ENCODE data around the gene DGCR2. TPM values are rescaled to one million over a fixed set of nuclear protein-coding genes. Genes with fewer than 3 reads are reported as not detected.

Gene DGCR2
- total and polyA plus RNA-seq, 2 of the 8 experiments (the other 6 are each of a cell fraction or from before 2014, with no cell fraction given), result 42.3 to 62.2 TPM

DNA sequence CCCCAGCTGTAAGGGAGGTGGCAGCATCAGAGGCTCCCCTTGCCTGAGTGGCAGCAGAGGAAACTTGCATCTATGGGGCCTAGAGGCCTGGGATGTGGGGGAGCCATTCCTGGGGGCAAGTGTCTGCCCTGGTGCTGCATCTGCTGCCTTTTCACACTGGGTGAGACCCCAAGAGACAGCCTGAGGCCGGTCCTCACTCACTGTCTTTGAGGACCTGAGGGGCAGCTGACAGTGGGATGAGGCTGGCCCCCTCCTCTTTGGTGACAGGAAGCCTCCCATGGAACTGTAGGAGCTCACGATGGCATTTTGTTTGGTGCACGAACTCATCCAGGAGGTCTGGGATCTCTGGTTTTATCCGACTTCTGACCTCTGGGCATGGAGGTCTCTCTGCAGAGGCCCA is 104.0 kb downstream of the DGCR2 start:
- POLR2A ChIA-PET (ENCODE audit: partially characterized antibody), result interaction anchor here (1.0 kb wide), 1 partner anchor 20 kb away, joined by 3 read pairs; no protein-coding TSS in a partner anchor
- Histone ChIP-seq H3K23me2 (ENCODE audit: low read depth, low read length) (no peaks in the 10 kb centered on the region), H3K23ac (ENCODE audit: insufficient read length) (no peak overlapping the region), H4K8ac (ENCODE audit: extremely low read depth, insufficient read depth, low read length) (no peak overlapping the region), H3K14ac (ENCODE audit: insufficient read length) (no peak overlapping the region), H2BK120ac (replicated peaks; ENCODE audit: low read depth, low read length) (no peak overlapping the region), H3K9me3 (ENCODE audit: insufficient read depth in 2 of 2, low read depth in 1 of 2, low read length in 1 of 2) (no peaks in the 10 kb centered on the region), H3K4me2 (ENCODE audit: insufficient read depth in 1 of 2, low read depth in 2 of 2, low read length in 2 of 2) (no peak overlapping the region), H2BK5ac (ENCODE audit: low read depth, low read length) (no peak overlapping the region), H4K5ac (ENCODE audit: insufficient read length, low read depth, low read length) (no peak overlapping the region), H3K9ac (replicated peaks in 1 of 4; ENCODE audit: extremely low read depth in 1 of 4, low read depth in 3 of 4, low read length in 3 of 4) (no peak overlapping the region), H3K36me3 (ENCODE audit: control insufficient read depth in 2 of 4, insufficient read depth in 4 of 4, low read length in 3 of 4) (no peaks in the 10 kb centered on the region), H2BK15ac (ENCODE audit: low read length) (no peak overlapping the region), H4K20me1 (replicated peaks in 1 of 2; ENCODE audit: control insufficient read depth in 1 of 2, insufficient read depth in 2 of 2, low read length in 2 of 2) (peaks cover 0 to 5% of the 10 kb centered on the region in 2 experiments), H2BK20ac (ENCODE audit: low read length) (no peak overlapping the region), H2BK12ac (ENCODE audit: low read depth, low read length) (no peak overlapping the region), H3K56ac (replicated peaks; ENCODE audit: insufficient read length, low read depth, low read length) (no peak overlapping the region), H3K79me2 (ENCODE audit: control insufficient read depth in 1 of 2, insufficient read depth in 2 of 2, low read length in 2 of 2) (no peaks in the 10 kb centered on the region), H3K4me1 (replicated peaks in 1 of 4; ENCODE audit: control insufficient read depth in 3 of 4, insufficient read depth in 4 of 4, low read length in 3 of 4) (peaks cover 0 to 3% (median 0%) of the 10 kb centered on the region in 4 experiments; a peak in 2 of 7 replicates), H3K4ac (replicated peaks; ENCODE audit: insufficient read length, low read depth, low read length) (no peak overlapping the region), H3K4me3 (ENCODE audit: extremely low read depth in 1 of 4, insufficient read depth in 2 of 4, low read depth in 3 of 4, low read length in 4 of 4) (no peak overlapping the region), H3K18ac (ENCODE audit: extremely low read depth, low read length) (no peak overlapping the region), H2AFZ (ENCODE audit: low read length) (no peak overlapping the region), H3K27me3 (replicated peaks in 1 of 4; ENCODE audit: control insufficient read depth in 3 of 4, extremely low read depth in 1 of 4, insufficient read depth in 3 of 4, low read length in 3 of 4) (no peaks in the 10 kb centered on the region; a peak in 2 of 7 replicates), H2AK5ac (ENCODE audit: low read depth, low read length) (no peak overlapping the region), H3K79me1 (ENCODE audit: low read depth, low read length) (no peaks in the 10 kb centered on the region), H3K27ac (ENCODE audit: low read depth, low read length) (no peak overlapping the region), H4K91ac (replicated peaks; ENCODE audit: insufficient read length, low read length) (no peak overlapping the region)
- DNase-seq (ENCODE audit: low read depth in 1 of 2, low spot score in 2 of 2), result no peak
- no peak for FAIRE-seq
- CTCF ChIA-PET (ENCODE audit: partially characterized antibody), result interaction anchor here (0.6 to 3.5 kb wide), 3 partner anchors 19 to 405 kb away, joined by 3 to 19 read pairs (median 3); no protein-coding TSS in a partner anchor
- 94% methylated on average over 4 of the region's 4 CpGs; no CpG with 5 or more reads in 1 of the 2 experiments for WGBS, 2 experiments (ENCODE audit: extremely low coverage in 1 of 2, insufficient coverage in 1 of 2, insufficient read length in 1 of 2, insufficient replicate concordance in 2 of 2, low coverage in 1 of 2, low lambda C conversion rate in 2 of 2, missing lambda C conversion rate in 1 of 2)
- TF ChIP-seq CTBP2 (IDR thresholded peaks at IDR 0.05; ENCODE audit: borderline replicate concordance, insufficient read depth, insufficient read length, low read length), result no peak
- no peak for TF ChIP-seq POLR2A (IDR thresholded peaks at IDR 0.05; ENCODE audit: control extremely low read depth in 1 of 2, low read depth in 2 of 2, low read length in 2 of 2)
- no peak for TF ChIP-seq BRCA1 (IDR thresholded peaks at IDR 0.05; ENCODE audit: low read depth, low read length)
- TF ChIP-seq NRF1 (IDR thresholded peaks at IDR 0.05; ENCODE audit: low read depth, low read length), result no peak
- TF ChIP-seq SIX5 (IDR thresholded peaks at IDR 0.05; ENCODE audit: low read depth, low read length), result no peak
- TF ChIP-seq, protein P1, sequence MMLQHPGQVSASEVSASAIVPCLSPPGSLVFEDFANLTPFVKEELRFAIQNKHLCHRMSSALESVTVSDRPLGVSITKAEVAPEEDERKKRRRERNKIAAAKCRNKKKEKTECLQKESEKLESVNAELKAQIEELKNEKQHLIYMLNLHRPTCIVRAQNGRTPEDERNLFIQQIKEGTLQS (IDR thresholded peaks at IDR 0.05; ENCODE audit: insufficient read depth, low read depth, low read length), result no peak
- TF ChIP-seq, protein P2, sequence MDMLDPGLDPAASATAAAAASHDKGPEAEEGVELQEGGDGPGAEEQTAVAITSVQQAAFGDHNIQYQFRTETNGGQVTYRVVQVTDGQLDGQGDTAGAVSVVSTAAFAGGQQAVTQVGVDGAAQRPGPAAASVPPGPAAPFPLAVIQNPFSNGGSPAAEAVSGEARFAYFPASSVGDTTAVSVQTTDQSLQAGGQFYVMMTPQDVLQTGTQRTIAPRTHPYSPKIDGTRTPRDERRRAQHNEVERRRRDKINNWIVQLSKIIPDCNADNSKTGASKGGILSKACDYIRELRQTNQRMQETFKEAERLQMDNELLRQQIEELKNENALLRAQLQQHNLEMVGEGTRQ (IDR thresholded peaks at IDR 0.05; ENCODE audit: low read length), result no peak
- TF ChIP-seq ZNF274 (IDR thresholded peaks at IDR 0.05; ENCODE audit: borderline replicate concordance, extremely low read depth, low read length), result no peak
- TF ChIP-seq NANOG (IDR thresholded peaks at IDR 0.05; ENCODE audit: insufficient read depth, low read depth, low read length, poor library complexity, severe bottlenecking), result no peak
- TF ChIP-seq POU5F1 (IDR thresholded peaks at IDR 0.05; ENCODE audit: low read depth, low read length), result no peak
- TF ChIP-seq SUZ12 (IDR thresholded peaks at IDR 0.05; ENCODE audit: low read length), result no peak
- no peak for TF ChIP-seq CBX8 (IDR thresholded peaks at IDR 0.05; ENCODE audit: borderline replicate concordance, low read depth, low read length)

Measured in H1 (cell line).